NCI-H146 treated with DMSO at 0.1 percent for 48 hours (cell line): ENCODE data around the gene LRRC56.
A peak's percentile ranks its signal among the peaks of the same experiment; 100 is the strongest.

Experiments used
- DNase-seq: peaks from one replicate; lab custom pipeline; 2025; ENCODE audit not compliant: unreplicated experiment; lab: John Stamatoyannopoulos, UW

LRRC56 gene

DNA sequence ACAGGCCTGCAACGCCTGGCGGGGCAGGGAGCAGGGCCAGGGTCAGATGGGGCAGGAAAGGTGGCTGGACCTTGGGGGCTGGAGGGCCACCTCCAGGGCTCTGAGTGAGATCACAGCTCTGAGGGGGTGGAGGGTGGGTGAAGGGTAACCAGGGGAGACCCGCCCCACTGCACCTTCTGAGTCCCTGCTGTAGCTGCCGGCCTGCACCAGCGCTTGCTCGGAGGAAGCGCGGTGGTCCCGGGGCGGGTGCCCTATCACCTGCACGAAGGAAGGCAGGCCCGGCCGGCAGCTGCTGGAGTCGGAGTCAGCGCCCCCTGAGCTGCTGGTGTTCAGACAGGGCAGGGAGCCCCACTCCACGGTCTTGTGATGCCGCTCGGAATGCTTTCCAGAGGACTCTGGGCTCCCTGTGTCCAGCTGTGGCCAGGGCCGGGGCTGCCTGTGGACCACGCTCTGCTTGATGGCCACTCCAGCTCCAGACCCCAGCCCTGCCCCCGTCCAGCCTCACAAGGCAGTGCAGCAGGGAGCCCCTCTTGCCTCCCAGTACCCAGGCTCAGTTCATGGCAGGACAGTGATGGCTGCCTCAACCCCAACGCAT lies 19.4 kb downstream of the LRRC56 start:
- no peak for DNase-seq

DNA sequence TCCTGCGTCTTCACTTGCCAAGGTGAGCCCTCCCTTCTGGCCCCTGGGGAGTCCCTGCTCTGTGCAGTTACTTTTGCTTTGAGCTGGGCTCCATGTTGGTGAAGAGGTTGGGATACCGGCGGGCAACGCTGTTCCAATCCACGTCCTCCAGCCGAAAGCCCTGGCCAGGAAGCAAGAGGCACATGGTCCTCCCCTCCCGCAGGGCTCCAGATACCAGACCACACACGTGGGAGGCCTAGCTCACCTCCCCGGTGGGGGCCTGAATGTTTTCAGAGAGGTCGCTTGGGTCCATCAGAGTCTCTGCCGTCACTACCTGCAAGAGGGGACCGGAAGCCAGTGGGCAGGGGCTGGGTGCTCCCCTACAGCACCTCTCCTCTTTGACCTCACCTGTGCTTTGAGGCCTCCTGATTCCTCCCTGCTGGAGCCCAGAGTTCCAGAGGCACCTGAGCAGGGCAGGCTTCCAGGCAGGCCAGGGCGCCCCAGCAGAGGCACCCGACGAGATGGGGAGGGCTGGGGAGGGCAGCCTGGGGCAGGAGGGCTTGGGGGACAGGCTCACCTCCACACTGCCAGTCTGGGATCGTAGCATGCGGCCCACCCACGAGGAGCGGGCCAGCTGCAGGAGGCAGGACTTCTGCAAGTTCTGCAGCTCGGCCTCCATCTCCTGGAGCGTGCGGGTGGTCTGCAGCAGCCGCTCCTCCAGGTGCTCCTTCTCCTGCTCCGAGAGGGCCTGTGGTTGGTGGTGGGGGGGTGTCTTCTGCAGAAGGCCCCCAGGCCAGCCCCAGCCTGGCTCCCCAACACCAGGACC lies 20.2 kb downstream of the LRRC56 start:
- DNase-seq = no peak

DNA sequence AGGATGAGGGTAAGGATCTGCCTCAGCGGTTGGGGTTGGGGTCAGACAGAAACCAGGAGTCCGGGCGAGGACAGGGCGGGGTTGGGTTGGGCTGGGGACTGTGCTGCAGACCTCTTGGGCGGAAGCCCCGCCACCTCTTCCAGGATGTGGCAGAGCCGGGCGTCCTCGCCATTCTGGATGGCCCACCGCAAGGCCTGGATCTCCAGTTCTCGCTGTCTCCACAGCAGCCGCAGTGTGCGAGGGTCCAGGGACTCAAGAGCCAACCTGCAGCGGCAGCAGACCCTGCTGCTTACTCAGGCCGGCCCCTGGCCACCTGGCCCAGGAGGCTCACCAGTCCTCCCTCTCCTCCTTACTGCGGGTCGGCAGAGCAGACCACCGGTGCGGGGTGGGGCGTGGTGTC lies 21.2 kb downstream of the LRRC56 start:
- no peak for DNase-seq

DNA sequence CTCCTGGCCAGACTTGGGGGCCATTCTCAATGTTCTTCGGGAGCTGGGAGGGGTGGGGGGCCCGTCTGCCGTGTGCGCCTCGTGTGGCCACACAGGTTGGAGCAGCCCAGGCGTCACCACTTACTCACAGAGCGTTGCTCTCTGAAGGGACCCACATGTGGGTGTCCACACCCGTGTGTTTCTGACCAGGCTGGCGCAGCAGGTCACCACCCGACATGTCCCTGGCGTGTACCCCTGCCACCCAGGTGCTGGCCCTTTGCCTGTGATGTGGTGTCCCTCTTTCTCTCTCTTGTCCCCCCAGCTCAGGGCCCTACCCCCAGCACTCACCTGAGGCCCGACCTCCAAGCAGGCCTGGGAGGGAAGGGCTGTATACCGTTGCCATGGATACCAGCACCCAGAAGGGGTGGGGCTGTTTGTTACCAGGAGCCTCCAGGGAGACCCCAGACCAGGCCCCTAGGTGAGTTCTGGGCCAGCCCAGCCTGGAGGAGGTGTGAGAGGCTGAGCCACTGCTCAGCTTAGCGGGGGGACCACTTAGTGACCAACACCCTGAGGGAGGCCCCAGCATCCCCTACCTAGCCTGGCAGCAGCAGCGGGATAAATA lies 21.8 kb downstream of the LRRC56 start:
- DNase-seq = no peak

DNA sequence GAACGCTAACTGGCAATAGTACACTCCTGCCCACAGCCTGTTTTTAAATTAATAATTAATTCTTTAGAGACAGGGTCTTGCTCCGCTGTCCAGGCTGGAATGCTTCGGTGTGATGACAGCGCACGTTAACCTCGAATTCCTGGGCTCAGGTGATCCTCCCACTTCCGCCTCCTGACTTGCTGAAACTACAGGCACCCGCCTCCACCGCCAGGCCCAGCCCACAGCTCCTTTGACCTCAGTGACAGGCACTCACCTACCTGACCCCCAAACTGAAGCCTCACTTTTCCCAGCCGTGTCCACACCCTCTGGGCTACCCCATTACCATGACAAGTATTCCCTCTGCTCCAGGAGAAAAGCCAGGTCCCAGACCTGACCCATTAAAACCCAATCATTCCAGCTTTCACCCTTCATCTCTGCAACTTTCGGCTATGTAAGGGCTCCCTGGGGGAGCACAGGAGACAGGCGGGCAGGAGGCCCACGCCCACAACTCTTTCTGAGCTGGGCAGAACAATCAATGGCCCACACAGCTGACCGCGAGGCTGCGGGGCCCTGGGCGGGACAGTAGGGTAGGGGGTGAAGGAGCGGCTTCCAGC lies 22.5 kb downstream of the LRRC56 start:
- no peak for DNase-seq

GRCh38 chr11:560305-561147 lies 23.2 kb downstream of the LRRC56 start, which contains the start of the genes LMNTD2 and RASSF7:
Gene LMNTD2, minus strand, starts transcription at chr11:560738. Its CDS starts 22 bp downstream, at chr11:560716.
Gene RASSF7, plus strand, starts transcription at chr11:560970. Its CDS starts 799 bp downstream, at chr11:561769.
- peak; percentile 78 for DNase-seq

DNA sequence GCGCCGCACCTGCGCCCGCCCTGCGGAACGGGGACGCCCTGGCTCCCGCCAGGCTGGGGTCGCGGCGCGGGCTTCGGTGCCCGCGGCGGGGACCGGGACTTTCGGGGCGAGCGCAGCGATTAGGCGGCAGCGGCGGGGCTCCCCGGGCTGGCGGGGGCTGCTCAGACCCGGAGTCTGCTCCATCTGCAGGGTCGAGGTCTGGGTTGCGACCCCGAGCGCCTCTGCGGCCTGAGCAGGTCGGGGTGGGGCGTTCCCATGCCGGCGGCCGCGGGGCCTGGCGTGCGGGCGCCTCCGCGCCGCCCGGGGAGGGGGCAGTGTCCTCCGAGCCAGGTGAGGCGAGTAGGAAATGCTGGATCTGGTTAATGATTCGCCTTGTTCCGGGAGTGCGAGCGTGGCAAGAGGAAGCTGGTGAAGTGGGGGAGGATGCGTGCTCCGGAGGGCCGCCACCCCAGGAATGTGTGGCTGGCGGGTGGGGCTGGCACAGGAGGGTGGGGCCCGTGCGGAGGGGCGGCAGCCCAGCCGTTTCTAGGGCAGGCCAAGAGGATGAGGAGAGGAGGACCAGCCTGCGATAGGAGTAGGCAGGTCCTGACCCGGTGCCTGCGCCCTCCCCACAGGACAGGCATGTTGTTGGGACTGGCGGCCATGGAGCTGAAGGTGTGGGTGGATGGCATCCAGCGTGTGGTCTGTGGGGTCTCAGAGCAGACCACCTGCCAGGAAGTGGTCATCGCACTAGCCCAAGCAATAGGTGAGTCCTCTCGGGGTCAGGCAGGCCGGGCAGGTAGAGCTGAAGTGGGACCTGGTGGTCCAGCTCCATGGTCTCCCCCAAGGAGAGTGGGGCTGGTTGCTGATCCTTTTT lies 24.0 kb downstream of the LRRC56 start:
- no peak for DNase-seq

- no peak for DNase-seq
Measured at GRCh38 chr11:562046-562645, 24.8 kb downstream of the LRRC56 start.

DNA sequence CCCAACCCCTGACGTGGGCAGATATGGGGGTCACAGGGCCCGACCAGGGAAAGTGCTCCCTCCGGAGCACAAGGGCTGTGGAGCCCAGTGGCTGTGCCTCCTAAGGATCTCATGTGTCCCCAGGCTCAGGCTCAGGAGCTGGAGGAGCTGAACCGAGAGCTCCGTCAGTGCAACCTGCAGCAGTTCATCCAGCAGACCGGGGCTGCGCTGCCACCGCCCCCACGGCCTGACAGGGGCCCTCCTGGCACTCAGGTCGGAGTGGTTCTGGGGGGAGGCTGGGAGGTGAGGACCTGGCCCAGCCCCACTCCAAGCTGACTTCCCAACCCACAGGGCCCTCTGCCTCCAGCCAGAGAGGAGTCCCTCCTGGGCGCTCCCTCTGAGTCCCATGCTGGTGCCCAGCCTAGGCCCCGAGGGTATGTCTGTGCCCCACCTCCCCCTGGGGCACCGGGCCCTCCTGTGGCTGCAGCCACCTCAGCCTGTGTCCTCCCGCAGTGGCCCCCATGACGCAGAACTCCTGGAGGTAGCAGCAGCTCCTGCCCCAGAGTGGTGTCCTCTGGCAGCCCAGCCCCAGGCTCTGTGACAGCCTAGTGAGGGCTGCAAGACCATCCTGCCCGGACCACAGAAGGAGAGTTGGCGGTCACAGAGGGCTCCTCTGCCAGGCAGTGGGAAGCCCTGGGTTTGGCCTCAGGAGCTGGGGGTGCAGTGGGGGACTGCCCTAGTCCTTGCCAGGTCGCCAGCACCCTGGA lies 25.9 kb downstream of the LRRC56 start:
- DNase-seq = no peak

- no peak for DNase-seq
Measured at GRCh38 chr11:563812-564578, 26.7 kb downstream of the LRRC56 start.

- no peak for DNase-seq
Measured at GRCh38 chr11:565921-566509, 28.7 kb downstream of the LRRC56 start.

- no peak for DNase-seq
Measured at GRCh38 chr11:567011-567628, 29.8 kb downstream of the LRRC56 start.

DNA sequence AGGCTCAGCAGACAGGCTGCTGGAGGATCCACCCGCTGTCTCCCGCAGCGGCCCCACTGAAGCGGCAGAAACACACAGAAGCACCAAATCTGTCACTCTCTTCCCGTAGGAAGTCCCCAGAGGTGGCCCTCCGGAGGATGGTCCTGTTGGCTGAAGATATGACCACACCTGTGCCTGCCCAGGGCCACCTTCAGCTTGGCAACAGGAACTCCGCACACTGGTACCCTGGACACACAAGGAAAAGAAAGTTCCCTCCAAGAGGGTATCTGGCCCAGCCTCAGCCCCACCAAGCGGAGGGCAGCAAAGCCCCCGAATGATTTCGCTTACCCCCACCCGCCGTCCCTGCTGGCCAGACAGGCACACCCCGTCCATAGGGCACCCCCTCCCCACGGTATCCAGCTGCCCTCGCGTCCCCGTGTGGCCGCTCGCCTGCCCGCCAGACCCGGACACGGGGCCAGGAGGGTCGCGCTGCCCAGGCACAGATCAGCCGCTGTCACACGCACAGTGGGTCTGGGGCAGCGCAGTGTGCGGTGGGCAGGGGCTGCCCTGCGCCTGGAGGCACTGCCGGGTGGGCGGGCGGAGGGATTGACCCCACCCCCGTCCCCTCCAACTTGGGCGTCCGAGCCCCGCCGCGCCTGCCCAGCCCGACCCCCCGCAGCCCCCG lies 30.4 kb downstream of the LRRC56 start:
- no peak for DNase-seq

DNA sequence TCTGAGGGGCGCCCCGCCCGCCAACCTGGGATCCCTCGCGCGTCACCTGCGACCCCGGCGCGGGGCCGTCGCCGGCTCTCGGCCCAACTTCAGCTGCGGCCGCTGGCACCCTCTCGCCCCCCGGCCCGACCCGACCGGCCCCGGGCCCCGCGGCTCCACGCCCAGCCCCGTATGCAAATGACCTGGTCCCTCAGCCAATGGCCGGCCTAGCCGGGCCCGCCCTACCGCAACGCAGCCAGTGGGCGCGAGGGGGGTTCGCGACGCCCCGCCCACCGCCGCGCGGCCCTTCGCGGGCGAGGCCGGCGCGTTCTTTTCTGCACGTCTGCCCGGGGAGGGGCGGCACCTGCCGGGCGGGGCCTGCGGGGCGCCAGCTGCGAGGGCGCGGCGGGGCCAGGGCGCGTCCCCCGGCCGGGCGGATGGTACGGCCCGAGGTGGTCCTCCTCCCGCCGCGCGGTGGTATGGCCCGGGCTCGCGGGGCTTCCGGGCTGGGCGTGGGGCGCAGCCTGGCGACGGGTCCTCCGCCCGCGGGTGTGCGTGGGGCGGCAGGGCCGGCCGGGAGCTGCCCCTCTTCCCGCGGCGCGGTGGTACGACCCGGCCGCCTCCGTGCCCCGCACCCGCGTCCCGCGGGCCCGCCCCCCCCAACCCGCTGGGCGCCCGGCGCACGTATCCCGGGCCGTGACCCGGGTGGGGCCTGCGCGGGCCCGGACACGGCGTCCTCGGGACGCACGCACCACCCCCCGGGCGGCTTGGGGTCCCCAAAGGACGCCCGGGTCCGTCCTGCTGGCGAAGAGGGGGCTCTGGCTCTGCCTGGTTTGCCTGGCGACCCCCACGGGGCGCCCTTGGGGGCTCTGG lies 31.2 kb downstream of the LRRC56 start:
- DNase-seq = peak; percentile 86

- DNase-seq = no peak
Measured at GRCh38 chr11:569158-569885, 32.0 kb downstream of the LRRC56 start.
